Measurements from ENCODE around the gene EXOSC7.
A peak's percentile ranks its signal among the peaks of the same experiment; 100 is the strongest.
"Not testable (repeated sequence)": the region's sequence is repeated elsewhere in the genome, so short reads cannot be mapped to it uniquely, and the experiment has no call there.

The EXOSC7 gene

DNA sequence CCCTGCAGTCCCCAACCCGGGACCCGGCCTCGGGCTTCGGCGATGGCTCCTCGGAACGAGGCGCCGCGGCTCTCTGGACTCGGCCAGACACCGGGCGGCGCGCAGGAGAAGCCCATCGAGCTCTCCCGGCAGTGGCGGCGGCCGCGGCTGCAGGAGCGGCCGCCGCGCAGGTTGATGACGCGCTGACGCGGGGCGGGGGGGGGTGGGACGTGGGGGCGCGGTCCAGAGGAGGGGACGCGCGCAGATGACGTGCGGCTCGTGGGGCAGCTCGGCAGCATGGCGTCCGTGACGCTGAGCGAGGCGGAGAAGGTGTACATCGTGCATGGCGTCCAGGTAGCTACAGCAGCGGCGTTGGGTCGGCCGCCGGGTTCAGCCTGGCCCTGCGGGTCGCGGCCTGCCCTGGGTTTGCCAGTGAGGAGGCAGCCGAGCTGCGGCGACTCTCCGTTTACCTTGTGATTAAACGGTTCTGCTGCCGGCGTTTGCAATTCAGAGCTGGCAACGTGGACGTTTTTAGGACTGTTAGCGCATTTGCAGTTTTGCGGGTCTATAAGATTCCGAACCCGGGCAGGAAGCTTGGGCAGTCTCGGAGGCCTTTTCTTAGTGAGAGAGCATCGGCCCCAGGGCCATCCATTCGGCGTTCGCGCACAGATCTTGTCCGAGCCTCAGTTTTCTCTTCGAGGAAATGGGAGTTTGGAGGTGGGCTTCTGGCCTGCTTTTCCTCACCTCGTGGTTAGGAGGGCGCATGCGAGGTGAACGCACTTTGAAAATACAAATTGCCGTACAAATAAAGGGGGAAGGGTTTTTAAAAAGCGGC is at the start of gene EXOSC7, which contains the start of gene ZDHHC3:
Gene EXOSC7, plus strand, starts transcription at position 243 of the 814 bp plus-strand sequence. Its CDS starts 34 bp downstream, at position 277.
Gene ZDHHC3, minus strand, starts transcription at position 173 of the 814 bp plus-strand sequence. CDS start 16,738 bp downstream, outside the sequence.
- DNase-seq, result peak; percentile 88

DNA sequence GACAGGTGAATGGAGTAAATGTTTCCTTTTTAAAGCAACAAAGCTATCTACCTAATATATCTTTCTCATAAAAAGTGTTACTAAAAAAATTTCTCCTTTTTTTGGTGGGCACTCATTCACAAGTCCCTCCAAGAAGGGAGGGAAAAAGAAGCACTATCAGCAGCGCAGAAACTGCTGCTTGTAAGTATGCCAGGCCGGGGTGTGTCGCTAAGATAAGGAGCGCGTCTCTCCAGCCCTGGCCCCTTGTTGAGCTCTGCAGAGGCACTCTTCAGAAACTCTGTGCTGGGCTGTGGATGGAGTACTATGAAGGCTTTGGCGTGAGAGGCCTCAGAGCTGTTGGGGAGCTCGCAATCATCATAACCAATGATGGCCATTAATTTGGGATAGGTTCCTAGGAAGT is 49.1 kb upstream of the EXOSC7 start:
- no peak for DNase-seq

DNA sequence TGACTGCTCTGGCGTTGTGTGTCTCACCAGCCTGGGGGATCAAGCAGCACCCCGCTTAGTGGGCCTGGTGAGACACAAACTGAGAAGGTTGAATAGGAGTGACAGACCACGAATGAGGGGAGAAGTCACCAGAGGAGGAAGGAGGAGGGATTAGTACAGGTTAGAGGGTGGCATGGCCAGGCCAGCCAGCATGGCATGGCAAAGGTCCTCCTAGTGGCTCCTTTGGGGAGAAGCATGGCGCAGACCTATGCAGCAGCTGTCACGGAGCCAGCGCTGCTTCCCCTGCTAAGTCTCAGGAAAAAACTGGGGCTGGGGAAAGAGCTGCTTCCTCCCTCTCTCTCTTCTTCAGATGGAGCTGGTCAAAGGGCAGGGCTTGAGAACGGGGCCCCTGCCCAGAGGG is 48.7 kb upstream of the EXOSC7 start:
- no peak for DNase-seq

DNA sequence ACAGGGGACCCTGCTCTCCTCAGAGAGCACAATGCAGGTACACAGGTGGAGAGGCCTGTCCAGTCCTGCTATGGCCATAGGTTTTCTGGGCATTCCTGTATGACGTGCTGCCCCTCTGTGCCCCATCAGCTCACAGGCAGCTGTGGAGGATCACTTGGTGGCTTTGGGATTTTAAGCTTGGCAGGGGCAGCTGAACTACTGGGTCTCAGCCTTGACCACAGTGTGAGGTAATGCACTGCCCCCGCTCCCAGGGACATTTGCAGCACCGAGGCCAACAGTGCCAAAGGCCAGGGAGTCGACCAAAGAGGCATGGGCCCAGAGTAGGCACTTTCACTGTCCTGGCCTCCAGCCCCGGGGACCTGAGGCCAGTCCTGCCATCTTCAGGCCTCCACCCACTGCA is 46.3 kb upstream of the EXOSC7 start:
- DNase-seq, result no peak

DNA sequence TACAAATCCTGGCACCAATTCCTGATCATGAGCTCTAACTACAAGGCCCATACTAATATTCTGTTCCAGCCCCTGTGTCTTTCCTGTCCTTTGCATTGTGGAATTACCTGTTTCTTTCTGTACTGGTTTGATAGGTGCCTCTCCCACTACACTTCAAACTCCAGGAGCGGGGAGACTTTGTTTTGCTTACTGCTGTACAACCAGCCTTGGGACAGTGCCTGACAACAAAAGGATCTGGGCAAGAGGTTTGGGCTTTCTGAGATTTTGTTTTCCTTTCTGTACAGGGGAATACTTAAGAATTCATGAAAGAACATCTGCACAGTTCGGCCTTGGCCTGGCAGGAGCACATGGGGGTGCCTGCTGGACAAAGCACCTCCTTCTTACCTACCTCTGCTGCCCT is 45.1 kb upstream of the EXOSC7 start:
- DNase-seq, result no peak

DNA sequence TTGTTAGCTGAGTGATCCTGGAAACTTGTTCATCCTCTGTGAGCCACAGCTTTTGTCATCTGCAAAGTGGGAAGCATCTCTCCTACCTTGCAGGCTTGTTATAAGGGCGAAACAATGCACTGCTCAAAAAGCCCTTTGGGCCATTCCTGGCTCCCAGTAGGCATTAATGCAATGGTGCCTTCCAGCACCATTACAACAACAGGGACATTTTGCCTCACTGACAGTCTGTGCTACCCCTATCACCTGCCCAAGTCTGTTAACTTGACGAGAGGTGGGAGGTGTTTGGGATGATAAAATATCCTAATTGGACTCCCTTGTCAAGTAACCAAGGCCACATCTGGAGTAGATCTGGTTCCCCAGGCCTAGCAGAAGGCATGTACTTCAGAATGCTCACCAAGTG is 44.3 kb upstream of the EXOSC7 start:
- DNase-seq, result no peak

DNA sequence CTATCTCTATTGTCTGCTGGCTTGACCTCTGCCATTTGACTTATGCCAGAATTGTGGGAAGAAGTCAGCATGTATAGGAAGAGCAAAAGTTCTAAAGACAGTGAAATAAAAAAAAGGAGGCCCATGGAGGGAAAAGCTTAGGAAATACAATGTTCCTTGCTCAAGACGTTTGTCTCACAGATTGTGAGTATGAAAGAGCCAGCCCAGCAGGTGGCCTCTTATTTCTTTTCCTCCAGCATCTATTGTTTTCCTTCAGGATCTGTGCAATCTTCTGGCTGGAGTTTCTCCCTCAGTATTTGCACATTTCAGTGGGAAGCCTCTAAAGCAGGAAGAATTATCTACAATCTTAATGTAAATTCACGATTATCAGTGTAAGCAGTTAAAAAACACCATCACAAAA is 43.8 kb upstream of the EXOSC7 start:
- no peak for DNase-seq

DNA sequence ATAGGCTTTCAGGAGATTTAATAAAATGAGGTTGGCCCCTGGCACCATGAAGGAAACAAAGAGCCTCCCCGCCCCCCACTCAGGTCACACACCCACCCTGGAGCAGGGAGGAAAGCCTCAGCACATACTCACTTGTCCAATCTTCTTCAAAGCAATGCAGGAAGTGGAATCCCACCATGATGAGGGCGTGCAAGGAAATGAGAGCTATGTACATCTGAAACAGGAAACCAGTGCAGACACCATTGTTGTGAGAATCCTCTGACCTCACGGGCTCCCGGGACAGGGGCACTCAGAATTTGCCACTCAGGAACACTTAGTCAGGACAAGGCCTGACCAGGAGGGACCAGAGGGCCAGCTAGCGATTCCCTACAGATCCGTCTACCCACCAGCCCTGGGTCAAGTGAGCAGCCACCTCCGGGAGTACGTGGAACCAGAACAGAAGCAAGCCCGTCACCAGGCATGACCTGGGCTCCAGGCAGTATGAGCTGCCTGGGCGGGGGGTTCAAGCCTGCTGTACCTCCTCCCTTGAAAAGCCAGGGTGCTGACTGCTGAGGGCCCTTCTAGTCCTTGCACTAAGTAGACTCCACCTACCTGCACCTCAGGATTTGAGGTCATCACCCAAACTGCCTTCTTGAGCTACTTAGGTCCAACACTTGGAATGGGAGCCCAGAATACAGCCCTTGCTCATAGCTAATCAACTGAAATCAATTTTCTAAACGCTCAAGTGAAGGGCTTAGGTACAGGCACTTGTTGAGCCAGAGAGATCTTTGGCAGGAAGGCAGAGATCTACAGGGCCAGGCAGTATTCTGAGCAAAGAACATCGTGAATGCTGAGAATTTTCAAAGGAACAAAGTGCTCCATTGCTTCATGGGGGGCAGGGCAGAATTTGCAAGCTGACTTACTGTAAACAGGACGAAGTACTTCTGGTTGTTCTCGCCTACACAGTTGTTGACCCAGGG is 42.8 kb upstream of the EXOSC7 start:
- no peak for DNase-seq

DNA sequence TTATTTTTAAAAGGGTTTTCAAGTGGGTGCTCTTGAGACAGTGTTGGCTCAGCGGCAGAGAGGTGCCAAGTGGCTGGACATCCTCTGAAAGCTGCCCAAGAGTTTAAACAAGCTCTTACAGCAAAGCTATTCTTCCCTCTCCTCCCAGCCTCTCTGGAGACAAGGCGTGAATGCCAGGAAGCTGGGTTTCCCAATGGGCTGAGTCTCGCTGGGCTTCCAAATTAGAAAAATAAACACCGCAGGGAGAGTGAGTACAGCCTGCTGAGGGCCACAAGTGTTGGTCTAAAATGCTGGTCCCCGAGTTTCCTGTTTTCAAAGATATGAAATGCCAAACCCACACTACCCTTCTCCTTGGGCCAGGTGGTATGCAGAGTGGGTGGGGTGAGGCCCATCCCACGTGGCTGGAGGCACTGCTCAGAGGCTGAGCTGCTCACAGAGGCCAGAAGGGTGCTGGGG is 36.4 kb upstream of the EXOSC7 start:
- DNase-seq, result no peak

DNA sequence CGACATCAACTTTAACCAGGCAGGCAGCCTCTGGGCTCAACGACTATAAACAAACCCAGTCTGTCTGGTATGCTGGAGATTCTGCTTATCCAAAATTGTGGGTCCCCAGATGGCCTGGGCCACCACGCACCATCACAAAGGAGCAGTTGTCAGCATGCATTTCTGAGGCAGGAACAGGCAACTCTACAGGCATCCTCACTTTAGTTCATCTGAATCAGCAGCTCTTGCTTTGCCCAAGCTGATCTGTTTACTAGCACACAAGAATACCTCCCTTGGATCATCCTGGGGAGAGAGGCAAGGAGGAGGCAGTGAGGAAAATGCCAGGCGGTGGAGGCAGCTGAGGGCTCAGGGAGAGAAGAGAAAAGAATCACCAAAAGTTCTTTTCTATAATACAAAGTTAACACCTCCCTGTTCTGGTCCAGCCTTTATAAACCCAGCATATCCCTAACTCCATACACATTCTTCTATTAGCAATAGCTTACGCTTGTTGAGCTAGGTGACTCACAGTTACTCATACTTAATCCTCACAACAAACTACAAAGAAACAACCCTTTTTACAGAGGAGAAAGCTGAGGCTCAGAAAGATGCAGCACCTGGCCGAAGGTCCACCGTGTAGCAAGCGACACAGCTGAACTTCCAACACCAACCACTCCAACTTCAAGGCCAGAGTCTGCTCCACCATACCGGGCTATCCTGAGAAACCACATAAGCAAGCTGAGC is 33.7 kb upstream of the EXOSC7 start:
- DNase-seq, result no peak

DNA sequence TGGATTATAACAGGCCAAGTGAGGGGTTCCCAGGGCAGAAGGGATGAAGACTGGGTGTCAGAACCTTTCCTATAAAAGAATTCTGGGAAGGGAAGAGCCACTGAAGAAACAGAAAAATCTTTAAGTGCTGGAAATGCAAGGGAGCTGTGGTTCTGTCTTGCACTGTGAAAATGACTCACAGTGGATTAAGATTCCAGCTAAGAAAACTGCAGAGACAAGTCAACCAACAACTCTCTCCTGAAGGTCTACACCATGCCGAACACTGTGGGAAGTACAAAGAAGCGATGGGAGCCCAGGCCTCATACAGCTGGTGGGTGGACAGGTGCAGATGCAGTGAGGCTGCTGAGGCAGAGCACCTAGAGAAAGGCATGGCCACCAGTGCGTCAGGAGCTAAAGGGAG is 27.8 kb upstream of the EXOSC7 start:
- DNase-seq, result no peak

DNA sequence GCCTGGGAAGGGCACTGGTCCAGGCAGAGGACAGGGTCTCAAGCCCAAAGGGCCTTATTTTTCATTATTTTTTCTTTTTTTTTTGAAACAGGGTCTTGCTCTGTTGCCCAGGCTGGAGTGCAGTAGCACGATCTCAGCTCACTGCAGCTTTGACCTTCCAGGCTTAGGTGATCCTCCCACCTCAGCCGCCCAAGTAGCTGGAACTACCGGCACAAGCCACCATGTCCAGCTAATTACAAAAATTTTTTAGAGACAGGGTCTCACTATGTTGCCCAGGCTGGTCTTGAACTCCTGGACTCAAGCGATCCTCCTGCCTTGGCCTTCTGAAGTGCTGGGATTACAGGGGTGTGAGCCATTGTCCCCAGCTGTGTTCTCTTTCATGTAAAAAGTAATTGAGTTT is 26.3 kb upstream of the EXOSC7 start:
- not testable (repeated sequence) for DNase-seq

DNA sequence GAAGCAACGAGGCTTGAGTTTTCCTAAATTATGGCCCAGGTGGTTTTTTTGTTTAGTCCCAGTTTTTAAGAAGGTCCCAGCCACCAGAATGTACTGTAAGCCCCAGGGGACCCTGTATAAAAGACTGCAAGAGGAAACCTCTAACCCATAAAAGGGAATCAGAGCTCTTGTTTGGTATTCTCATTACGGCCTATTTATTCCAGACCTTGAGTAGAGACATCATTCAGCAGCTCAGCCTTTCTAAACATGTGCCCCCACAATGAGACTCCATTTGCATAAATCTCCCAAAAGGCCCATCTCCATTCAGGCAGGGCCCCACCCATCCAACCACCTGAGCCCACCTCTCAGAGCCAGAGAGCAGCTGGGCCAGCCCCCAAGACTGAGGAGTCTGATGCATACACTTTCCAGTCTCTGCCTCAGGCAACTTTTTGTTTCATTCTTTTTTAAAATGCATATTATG is 25.7 kb upstream of the EXOSC7 start:
- no peak for DNase-seq

DNA sequence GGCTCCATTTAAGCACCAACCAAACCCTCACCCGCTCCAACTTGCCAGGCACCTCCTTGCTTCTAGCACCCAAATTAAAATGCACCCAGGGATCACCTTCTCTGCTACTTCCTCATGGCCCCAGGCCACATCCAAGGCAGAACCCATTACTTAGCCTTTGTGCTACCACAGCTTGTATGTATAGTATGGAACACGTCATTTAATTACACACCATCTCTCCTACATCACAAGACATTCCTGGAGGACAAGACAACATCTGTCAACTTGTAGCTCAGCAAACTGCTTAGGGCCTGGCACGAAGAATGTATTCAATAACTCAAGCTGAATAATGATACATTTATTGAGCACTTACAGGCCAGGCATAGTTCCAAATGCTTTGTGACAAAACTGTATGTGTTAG is 23.4 kb upstream of the EXOSC7 start:
- no peak for DNase-seq

DNA sequence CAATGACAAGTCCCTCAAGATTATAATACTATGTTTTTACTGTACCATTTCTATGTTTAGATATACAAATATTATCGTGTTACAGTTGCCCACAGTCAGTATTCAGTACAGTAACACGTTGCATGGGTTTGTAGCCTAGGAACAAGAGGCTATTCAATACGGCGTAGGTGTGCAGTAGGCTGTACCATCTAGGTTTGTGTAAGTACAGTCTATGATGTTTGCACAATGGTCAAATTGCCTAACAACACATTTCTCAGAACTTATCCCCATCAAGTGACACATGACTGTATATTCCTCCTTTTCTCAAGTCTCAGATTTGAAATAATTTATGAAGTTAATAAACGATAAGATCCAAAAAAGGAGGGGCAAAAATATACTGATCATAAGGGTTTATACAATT is 21.7 kb upstream of the EXOSC7 start:
- DNase-seq, result no peak

DNA sequence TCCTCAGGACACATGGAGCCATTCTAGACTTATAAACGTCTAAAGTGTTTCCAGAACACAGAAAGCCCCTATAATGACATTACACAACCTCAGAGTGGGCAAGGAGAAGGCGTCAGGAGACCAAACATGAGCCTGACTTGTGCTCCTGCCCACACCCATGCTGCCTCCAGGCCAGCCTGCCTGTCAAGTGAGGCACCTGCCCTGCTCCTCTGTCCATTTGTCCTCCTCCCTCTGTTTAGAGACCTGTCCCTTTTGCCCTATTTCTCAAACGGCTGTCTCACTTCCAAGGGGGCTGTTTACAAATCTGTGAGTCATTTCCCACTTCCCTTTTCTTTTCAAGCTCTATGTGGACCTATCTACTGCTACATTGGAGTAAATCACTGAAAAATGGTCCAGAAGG is 21.1 kb upstream of the EXOSC7 start:
- DNase-seq, result no peak

DNA sequence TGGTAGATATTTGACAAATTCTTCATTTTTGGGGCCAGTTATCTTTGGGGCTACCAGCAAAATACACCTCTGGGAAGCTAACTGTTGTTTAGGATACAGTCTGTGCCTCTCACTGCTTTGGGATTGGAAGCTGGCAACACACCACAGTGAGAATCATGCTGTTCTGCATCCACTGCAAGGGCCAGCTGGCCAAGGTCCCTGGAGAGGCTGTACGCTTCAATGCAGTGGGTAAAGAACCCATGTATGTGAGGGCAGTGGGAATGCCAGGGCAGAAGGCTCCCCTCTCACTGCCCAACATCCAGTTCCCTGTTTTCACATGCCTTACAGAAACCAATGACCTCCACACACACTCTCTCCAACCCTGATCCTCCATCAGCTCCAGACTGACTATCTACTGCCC is 20.1 kb upstream of the EXOSC7 start:
- no peak for DNase-seq

DNA sequence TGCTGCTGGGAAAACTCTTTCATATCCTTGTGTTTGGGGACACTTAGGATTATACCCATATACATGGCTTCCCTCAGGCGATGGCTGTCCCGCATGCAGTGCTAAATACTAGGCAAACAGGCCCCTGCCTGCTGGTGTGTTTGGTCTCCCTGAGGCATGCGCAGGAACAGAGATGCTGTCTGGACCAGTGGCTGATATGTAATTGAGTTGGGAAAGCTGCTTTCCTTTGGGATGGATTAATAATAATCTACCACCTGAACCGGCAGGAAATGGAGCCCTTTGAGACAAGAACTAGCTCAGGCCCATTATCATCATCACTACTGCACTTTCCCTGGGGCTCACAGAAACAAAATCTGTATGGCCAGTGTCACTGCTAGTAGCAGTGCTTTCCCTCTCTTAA is 18.1 kb upstream of the EXOSC7 start:
- DNase-seq, result no peak

DNA sequence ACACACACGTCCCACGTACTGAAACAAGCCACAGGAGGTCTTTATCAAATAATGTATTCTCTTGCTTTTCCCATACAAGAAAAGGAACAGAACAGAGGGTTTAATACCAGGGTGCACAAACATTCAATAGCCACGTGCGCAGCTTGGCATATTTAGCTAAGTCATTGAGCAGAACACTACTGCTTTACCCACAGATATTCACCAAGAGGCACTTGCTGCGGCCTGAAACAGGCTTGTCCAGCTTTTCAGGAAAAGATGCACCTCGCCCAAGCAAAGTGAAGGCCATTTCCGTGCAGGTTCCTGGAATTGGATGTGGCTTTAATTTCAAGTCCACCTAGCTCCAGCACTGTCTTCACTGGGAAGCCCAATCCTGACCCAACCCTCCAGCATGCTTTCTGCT is 17.7 kb upstream of the EXOSC7 start:
- no peak for DNase-seq

DNA sequence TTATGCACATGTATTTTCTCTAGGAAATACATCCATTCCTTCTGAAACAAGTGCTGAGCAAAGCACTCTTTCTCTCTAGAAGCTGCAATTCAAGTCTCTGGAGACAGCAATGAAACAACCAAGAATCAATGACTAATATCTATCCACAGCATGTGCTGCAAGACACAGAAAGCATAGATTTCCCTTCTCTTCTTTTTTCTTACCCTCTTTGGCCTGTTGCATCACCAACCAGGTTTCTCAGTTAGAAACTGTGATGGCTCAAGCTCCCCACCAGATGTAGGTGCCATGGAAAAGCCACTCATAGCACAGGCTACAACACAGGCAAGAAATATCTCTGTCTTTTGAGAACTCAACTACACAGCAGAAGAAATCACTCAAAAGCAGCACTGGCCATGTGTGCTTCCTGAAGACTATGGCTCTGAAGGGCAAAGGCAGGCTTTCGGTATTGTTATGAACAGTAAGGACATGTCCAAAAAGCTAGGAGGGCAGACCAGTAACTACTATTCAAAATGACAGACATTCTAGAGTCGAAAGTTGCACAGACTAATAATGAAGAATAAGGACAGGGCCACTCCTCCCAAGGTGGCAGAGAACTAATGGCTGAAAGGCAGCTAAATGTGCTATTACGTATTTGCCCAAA is 15.5 kb upstream of the EXOSC7 start:
- no peak for DNase-seq

DNA sequence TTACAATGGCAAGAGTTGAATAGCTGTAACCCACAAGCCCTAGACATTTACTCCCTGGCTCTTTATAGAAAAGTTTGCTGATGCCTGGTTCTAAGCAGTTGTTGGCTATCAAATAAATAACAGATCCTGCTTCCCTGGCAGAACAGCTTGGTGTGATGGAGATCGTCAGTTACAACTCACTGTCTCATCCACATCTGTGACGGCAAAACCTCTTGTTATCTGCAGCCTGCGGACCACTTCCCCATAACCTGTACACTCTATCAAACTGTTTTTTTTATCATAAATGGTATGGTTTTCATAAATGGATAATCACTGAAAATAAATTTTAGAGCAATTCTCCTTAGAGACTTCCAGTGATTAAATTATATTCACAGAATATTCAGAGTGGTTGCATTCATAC is 14.2 kb upstream of the EXOSC7 start:
- no peak for DNase-seq

DNA sequence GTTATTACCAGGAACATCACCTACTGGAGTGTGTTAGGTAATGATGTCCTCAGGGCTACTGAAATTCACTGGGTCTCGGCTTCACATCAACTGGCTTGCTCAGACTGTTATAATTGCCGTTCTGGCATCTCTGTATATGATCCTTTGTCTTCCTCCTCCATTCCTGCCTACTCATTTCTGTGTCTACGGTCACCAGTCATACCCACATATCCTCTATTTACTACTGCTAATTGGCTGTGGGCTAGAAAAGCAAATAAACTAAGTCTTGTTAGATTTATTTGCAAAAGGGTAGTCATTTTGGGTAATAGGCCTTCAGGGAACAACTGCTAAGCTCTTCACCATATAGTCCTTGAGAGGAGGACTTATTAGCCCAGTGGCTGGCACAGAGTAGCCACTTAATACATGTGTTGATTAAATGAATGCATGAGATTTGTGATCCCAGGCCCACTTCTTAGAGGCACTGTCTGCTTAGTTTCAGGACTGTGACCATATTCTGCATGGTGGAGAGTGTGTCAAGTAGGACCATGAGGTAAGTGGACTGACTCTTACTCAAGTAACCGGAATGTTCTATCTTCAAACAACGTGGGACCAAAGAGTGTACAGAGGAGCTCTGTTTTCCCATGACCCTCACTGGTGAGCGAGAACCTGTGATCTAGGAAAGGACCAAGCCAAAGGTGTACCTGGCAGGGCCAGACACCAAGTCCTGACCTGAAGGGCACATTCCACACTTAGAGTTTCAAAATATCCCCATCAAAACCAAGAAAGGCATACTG is 13.2 kb upstream of the EXOSC7 start:
- no peak for DNase-seq

Measured in activated naive CD4-positive, alpha-beta T cell treated with Interleukin-2 at 50 U/mL for 16 hours (primary cell).